Kidney (tissue), 14 donors: ENCODE results near the gene PRKAG2. TPM values are rescaled to one million over a fixed set of nuclear protein-coding genes. Genes with fewer than 3 reads are reported as not detected.

Experiments used
- DNase-seq, 5 donors: peaks; one replicate each; pipeline ENCODE4 v3.0.0-alpha.2; 2013 to 2020
- FAIRE-seq: peaks from 2 replicates; lab custom pipeline; 2012; peaks lifted over from hg19 to GRCh38; lab: Jason Lieb, UNC
- H3K27ac ChIP-seq, 2 donors: one replicate each; pipeline ENCODE4 v1.7.0; 2013; ENCODE audit warnings: low read depth in 2 of 2, low read length in 2 of 2, inconsistent platforms in 1 of 2
- H3K27me3 ChIP-seq: one replicate; pipeline ENCODE4 v1.7.1; 2013; ENCODE audit warnings: low read length, inconsistent platforms; ENCODE audit not compliant: control insufficient read depth, insufficient read depth
- H3K36me3 ChIP-seq, 3 donors: one replicate each; pipeline versions ENCODE4 v1.7.0 to v1.7.1; 2013; ENCODE audit warnings: low read length in 3 of 3, control low read depth in 1 of 3, inconsistent platforms in 1 of 3; ENCODE audit not compliant: insufficient read depth in 3 of 3, control insufficient read depth in 2 of 3
- H3K4me1 ChIP-seq, 3 donors: one replicate each; pipeline versions ENCODE4 v1.7.0 to v1.7.1; 2013; ENCODE audit warnings: low read length in 3 of 3, inconsistent platforms in 1 of 3, low read depth in 1 of 3; ENCODE audit not compliant: control insufficient read depth in 2 of 3, insufficient read depth in 2 of 3
- H3K4me3 ChIP-seq, 3 donors: one replicate each; pipeline versions ENCODE4 v1.7.0 to v1.8.1; 2013; ENCODE audit warnings: low read length in 3 of 3, control low read depth in 1 of 3, inconsistent platforms in 1 of 3
- H3K9ac ChIP-seq, 3 donors: one replicate each; pipeline versions ENCODE4 v1.7.0 to v1.7.1; 2013; ENCODE audit warnings: low read length in 3 of 3, control low read depth in 1 of 3, inconsistent platforms in 1 of 3
- H3K9me3 ChIP-seq, 3 donors: one replicate each; pipeline versions ENCODE4 v1.7.0 to v1.7.1; 2013; ENCODE audit warnings: low read length in 3 of 3, control low read depth in 1 of 3, inconsistent platforms in 1 of 3; ENCODE audit not compliant: control insufficient read depth in 2 of 3, insufficient read depth in 1 of 3
- CTCF ChIP-seq: IDR thresholded peaks from 3 replicates; pipeline ENCODE4 v1.5.1; 2012; ENCODE audit warnings: mild to moderate bottlenecking, moderate library complexity, borderline replicate concordance; ENCODE audit not compliant: insufficient read depth; ENCODE audit errors: extremely low read depth
- intact Hi-C: fragments of 100-400 bp; cut with DNase I; formaldehyde crosslinking; loops from one replicate; pipeline ENCODE4 v1.11.1; 2022
- polyA plus RNA-seq: library from polyadenylated mRNA; stranded (reverse); fragments of 350-450 nt; fragmentation: Illumina TruSeq; extraction: RNeasy Lipid Tissue Mini Kit (QIAGEN cat#74804); gene quantifications from one replicate; pipeline ENCODE4 v1.2.3, GENCODE V29; 2014; ENCODE audit warnings: low read depth, low replicate concordance; ENCODE audit not compliant: insufficient read depth
- total RNA-seq: library from RNA; stranded (reverse); fragmentation: NEBNext Ultra II Directional; extraction: Animal tissue kit (Norgen Biotek cat#: 25700); gene quantifications from one replicate; pipeline ENCODE4 v1.2.1, GENCODE V29; 2021
- donor health status: control.
- donor health status: control.
- donor health status: control.
- donor health status: control.
- donor health status: control.
- donor health status: DM: yes; HTN: yes; CAD: no.
- donor health status: Normal renal cell carcinoma (clear cell type).

The PRKAG2 gene
- total and polyA plus RNA-seq, 2 donors from 2014 or later, result 40.7 to 40.9 TPM

DNA sequence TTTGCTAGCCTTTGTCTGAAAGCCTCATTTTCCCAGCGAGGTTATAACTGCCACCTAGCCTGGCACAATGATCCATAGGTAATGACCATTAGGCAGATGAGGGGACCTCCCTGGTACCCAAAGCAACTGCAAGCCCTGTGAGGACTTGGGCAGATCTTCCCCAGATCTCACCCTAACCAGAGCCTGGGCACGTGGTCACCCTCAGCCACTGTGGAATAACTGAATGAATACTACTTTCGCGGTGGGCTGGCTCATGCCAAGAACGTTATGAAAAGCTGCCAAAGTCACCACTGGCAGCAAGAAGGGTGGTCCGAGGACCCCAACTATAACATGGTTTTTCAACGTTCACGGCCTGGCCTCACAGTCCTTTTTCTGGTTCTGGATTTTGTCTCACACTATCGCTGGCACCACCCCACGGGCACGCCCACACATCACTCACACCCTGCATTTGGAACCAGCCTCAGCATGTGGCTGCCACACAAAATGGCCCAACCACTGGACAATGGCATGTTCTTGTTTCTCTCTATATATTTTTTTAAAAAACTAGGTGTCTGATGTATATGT, 3.4 kb downstream of the PRKAG2 start:
- no peak for TF ChIP-seq CTCF
- no peak overlapping the region for H3K27ac ChIP-seq
- H3K4me1 ChIP-seq, result peaks cover 0 to 37% (median 18%) of the 10 kb centered on the region in 3 donors
- intact Hi-C loops, result no loop called here
- H3K9me3 ChIP-seq, result no peaks in the 10 kb centered on the region
- no peaks in the 10 kb centered on the region for H3K36me3 ChIP-seq
- no peak overlapping the region for H3K9ac ChIP-seq
- no peak for FAIRE-seq
- peak in 1 of 5 donors; percentile 32 for DNase-seq
- no peak overlapping the region for H3K4me3 ChIP-seq
- H3K27me3 ChIP-seq, result no peaks in the 10 kb centered on the region

DNA sequence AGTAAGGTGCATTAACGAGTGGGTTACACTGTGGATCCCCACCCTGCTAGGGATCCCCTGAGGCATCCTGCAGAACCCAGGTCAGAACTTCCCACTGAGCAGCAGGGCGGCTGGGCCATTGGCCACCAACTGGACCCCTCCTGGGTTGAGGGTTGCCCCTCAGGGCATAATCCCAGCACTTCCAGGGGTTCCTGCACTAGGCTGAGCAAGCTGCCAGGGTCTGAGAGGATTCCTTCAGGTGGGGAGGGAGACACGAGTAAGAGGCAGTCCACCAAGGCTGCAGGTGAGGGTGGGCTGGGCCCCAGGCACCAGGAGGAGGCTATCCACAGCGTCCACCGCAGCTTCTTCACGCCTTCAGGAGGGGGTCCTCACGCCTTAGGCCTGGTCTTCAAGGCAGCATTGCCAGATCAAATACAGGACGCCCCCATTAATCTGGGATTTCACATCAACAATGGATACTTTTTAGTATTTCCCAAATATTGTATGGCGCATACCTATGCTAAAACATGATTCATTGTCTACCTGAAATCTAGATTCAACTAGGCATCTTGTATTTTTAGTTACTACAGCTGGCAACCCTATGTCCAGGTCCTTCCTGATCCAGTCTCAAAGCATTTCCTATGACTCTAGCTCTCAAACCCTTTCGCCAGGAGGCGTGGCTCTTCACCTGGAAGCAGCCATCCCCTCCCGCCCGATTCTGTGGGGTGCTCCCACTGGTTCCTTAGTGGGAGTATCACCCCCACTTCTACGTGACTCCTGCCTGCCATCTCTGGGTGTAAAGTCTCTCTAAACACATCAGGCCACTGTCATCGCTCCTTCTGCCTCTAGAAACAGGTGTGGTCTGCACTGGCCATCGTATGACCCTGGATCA, 4.1 kb downstream of the PRKAG2 start:
- no peak for FAIRE-seq
- Histone ChIP-seq H3K27me3 (no peaks in the 10 kb centered on the region), H3K4me3 (no peak overlapping the region), H3K27ac (no peak overlapping the region), H3K4me1 (peaks cover 0 to 41% (median 25%) of the 10 kb centered on the region in 3 donors), H3K9me3 (no peaks in the 10 kb centered on the region), H3K9ac (no peak overlapping the region), H3K36me3 (no peaks in the 10 kb centered on the region)
- intact Hi-C loops, result no loop called here
- peak in 1 of 5 donors; percentile 59 for DNase-seq
- no peak for TF ChIP-seq CTCF

- intact Hi-C loops, result no loop called here
- peaks cover 0 to 46% (median 33%) of the 10 kb centered on the region in 3 donors for H3K4me1 ChIP-seq
- H3K36me3 ChIP-seq, result no peaks in the 10 kb centered on the region
- no peak overlapping the region for H3K9ac ChIP-seq
- DNase-seq (peak in 1 of 5 donors; percentile 60), FAIRE-seq (no peak)
- no peak overlapping the region for H3K27ac ChIP-seq
- no peak for TF ChIP-seq CTCF
- no peaks in the 10 kb centered on the region for H3K27me3 ChIP-seq
- no peak overlapping the region for H3K4me3 ChIP-seq
- no peaks in the 10 kb centered on the region for H3K9me3 ChIP-seq
Measured at GRCh38 chr7:151871904-151872303, 5.0 kb downstream of the PRKAG2 start.
